ENCODE measurements around the gene NRIP3. TPM values are rescaled to one million over a fixed set of nuclear protein-coding genes. Genes with fewer than 3 reads are reported as not detected.

The NRIP3 gene
- total and polyA plus RNA-seq, 9 of the 15 experiments (the other 6 are each of a cell fraction or from before 2014, with no cell fraction given) = 4.4 to 18.7 (median 11.6) TPM

- no peak for TF ChIP-seq ASH1L (IDR thresholded peaks at IDR 0.05; ENCODE audit: borderline replicate concordance, low read depth, partially characterized antibody)
- TF ChIP-seq CCAR2 (IDR thresholded peaks at IDR 0.05; ENCODE audit: low read depth, low read length) = no peak
- no peak for TF ChIP-seq TCF7L2 (IDR thresholded peaks at IDR 0.05; ENCODE audit: low read depth, low read length)
- peak; percentile 100 for TF ChIP-seq L3MBTL2 (IDR thresholded peaks at IDR 0.05)
- TF ChIP-seq POLR2AphosphoS5 (IDR thresholded peaks at IDR 0.05; ENCODE audit: control insufficient read depth, insufficient read depth, low read depth, low read length) = peak; percentile 79
- TF ChIP-seq ZNF282 (CRISPR knock-in tag; IDR thresholded peaks at IDR 0.05) = peak; percentile 70; the same call in 1 of the 2 replicates
- TF ChIP-seq RBM14 (IDR thresholded peaks at IDR 0.05; ENCODE audit: borderline replicate concordance, insufficient read depth, low read depth, low read length) = no peak
- 0 out of 2 replicates have a peak, but pooled peaks have one; percentile 46 for TF ChIP-seq ZNF165 (CRISPR knock-in tag; IDR thresholded peaks at IDR 0.05; ENCODE audit: borderline replicate concordance)
- peak; percentile 47 for TF ChIP-seq CBX1 (IDR thresholded peaks at IDR 0.05; ENCODE audit: low read depth)
- TF ChIP-seq SRSF1 (IDR thresholded peaks at IDR 0.05; ENCODE audit: low read depth, low read length) = no peak
- TF ChIP-seq KLF1 (tag; IDR thresholded peaks at IDR 0.05) = peak; percentile 60; the same call in 1 of the 2 replicates
- 0 out of 2 replicates have a peak, but pooled peaks have one; percentile 21 for TF ChIP-seq MITF (IDR thresholded peaks at IDR 0.05)
- TF ChIP-seq NR4A1 (CRISPR knock-in tag; IDR thresholded peaks at IDR 0.05) = 0 out of 2 replicates have a peak, but pooled peaks have one; percentile 68
- no peak for TF ChIP-seq NR4A1 (tag; IDR thresholded peaks at IDR 0.05)
- TF ChIP-seq NFE2L1 (tag; IDR thresholded peaks at IDR 0.05; ENCODE audit: borderline replicate concordance, low read depth) = no peak
- peak; percentile 41; the same call in 1 of the 2 replicates for TF ChIP-seq GMEB1 (CRISPR knock-in tag; IDR thresholded peaks at IDR 0.05)
- no peak for TF ChIP-seq NCOA4 (IDR thresholded peaks at IDR 0.05; ENCODE audit: partially characterized antibody)
- TF ChIP-seq ZNF551 (CRISPR knock-in tag; IDR thresholded peaks at IDR 0.05) = no peak
- TF ChIP-seq GTF2A2 (tag; IDR thresholded peaks at IDR 0.05) = peak; percentile 97
- TF ChIP-seq RB1 (IDR thresholded peaks at IDR 0.05; ENCODE audit: low read depth) = 0 out of 2 replicates have a peak, but pooled peaks have one; percentile 64
- no peak for TF ChIP-seq BHLHE40 (IDR thresholded peaks at IDR 0.05; ENCODE audit: low read length)
- peak; percentile 19; the same call in 1 of the 2 replicates for TF ChIP-seq ZNF263 (CRISPR knock-in tag; IDR thresholded peaks at IDR 0.05; ENCODE audit: borderline replicate concordance)
- peak; percentile 63; the same call in 1 of the 2 replicates for TF ChIP-seq PHF8 (IDR thresholded peaks at IDR 0.05; ENCODE audit: borderline replicate concordance, low read length)
- TF ChIP-seq SP2 (IDR thresholded peaks at IDR 0.05; ENCODE audit: extremely low read depth, low read depth, low read length, poor library complexity, severe bottlenecking) = no peak
- TF ChIP-seq ZNF12 (CRISPR knock-in tag; IDR thresholded peaks at IDR 0.05) = no peak
- peak; percentile 75 for TF ChIP-seq RBBP5 (IDR thresholded peaks at IDR 0.05; ENCODE audit: borderline replicate concordance, insufficient read depth, low read length, poor library complexity, severe bottlenecking)
- no peak for TF ChIP-seq HEY1 (CRISPR knock-in tag; IDR thresholded peaks at IDR 0.05; ENCODE audit: borderline replicate concordance)
These were observed at the start of gene NRIP3 (continued) for GRCh38 chr11:9003573-9004182.

Measured in K562 (cell line).